ENCODE data around the gene MICOS13. TPM values are rescaled to one million over a fixed set of nuclear protein-coding genes. Genes with fewer than 3 reads are reported as not detected.
"Not testable (repeated sequence)": the region's sequence is repeated elsewhere in the genome, so short reads cannot be mapped to it uniquely, and the experiment has no call there.

MICOS13 gene
- total RNA-seq, 1 experiment from 2014 or later, result 47.0 TPM

DNA sequence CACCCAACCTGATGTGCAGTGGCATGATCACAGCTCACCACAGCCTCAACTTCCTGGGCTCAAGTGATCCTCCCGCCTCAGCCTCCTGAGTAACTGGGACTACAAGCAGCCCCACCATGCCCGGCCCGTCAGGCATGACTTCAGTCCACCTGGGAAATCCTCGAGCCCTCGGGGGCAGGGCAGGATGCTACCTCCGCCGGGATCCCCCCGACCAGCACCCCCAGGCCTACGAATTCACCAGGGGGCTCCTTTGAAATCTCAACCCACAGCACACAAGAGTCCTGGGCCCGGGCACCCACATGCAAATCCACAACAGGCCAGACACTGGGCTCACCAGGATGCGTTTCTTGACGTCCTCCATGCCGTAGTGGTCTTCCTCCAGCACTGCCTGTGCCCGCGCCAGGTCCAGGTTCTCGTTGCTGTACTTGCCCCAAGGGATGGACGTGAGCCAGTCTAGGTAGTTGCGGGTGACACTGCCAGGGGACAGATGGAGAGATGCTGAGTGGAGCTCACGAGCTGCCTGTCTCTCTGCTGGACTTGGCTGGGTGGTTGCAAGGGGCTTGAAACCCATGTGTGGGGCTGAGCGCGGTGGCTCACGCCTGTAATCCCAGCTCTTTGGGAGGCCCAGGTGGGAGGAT lies 20.3 kb upstream of the MICOS13 start:
- DNase-seq (ENCODE audit: low read depth), result no peak

DNA sequence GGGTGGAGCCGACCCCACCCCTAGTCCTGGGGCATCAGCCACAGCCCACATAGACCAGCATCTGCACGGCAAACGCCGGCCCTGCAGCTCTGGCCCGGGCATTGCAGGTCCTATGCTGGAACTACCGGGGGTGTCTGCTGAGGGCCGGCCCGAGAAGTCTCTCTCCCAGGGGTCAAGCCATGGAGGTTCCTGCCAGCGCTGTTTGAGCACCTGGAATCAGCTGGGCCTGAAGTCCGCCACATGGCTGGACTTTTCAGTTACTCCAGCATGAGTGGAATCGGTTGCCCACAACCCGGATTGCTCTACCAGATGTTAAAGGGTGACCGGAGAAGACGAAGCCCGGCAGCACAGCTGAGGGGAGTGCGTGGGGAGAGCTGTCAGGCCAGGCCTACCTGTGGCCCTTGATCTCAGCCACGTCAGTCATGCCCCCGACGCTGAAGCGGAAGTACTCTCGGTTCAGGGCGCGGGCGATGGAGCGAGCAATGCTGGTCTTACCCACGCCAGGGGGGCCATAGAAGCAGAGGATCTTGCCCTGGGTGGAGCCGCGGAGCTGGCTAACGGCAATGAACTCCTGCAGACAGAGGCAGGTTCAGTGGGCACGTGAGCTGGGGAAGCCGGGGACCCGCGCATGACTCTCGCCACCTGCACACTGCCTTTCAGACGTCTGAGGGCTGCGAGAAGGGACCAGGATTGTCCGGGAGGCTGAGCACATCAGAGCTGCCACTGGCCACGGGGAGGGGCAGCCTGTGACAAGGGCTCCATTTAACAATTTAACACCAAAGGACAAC lies 18.5 kb upstream of the MICOS13 start:
- no peak for DNase-seq (ENCODE audit: low read depth)

DNA sequence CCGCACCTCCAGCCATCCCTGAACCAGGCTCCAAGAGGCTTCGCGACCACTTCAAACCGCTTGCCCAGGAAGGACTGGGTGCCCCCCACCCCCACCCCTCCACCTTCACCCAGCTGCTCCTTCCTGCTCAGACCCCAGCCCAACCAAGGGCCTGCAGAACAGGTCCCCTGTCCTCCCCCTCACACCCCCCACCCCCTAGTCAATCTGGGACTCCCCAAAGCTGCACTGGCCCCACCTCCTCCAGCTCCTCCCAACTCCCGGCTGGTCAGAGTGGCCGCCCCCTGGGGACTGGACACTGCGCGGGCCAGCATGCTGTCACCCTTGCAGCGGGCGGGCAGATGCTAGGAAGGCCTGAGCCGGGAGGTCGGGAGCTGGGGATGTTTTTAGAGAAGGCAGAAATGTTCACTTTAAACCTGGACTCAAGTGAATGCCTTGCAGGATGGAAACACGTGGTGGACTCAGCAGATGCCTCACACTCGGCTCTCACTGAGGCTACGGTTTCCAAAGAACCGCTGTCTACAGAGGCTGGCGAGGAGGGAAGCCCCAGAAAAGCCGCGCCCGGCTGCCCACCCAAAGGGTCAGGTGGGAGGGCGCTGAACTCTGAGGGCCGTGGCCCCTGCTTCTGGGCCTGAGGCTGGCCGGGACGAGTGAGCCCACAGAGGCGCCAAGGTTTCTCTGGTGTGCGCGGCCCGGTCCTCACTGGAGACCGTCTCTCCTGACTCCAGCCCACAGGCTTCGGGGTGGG lies 17.7 kb upstream of the MICOS13 start:
- no peak for DNase-seq (ENCODE audit: low read depth)

DNA sequence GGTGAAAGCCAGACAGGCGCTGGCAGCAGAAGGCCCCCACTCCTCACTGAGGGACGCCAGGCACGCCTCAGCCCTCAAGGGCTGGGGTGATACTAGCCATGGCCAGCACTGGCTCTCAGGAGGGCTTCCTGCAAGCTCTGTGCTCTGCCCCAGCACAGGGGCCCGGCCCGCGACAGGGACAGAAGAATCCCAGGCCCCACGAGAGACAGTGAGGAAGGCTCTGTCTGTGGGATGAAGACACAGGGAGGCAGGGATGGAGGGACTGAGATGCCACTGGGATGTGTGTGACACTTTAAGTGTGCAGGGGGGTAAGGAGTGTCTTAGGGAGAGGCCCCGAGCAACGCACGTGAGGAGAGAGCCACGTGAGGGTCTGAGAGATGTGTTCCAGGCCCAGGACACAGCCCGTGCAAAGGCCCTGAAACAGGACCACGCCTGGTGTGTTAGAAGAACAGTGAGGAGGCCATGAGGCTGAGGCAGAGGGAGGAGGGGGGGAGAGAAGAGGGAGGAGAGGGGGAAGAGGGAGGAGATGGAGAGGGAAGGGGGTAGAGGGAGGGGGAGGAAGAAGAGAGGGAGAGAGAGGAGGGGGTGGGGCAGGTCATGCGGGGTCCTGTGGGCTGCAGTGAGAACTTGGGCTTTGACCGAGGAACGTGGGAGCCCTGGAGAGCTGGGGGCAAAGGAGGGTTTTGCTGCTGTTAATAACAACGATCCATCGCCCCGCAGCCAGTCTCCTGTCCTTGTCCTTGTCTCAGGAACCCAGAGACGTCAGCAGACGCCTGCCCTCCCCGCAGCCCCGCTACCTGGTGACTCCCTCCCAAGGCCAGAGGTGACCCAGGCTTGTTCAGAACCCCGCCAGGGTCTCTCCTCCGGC lies 16.9 kb upstream of the MICOS13 start:
- DNase-seq (ENCODE audit: low read depth), result no peak

DNA sequence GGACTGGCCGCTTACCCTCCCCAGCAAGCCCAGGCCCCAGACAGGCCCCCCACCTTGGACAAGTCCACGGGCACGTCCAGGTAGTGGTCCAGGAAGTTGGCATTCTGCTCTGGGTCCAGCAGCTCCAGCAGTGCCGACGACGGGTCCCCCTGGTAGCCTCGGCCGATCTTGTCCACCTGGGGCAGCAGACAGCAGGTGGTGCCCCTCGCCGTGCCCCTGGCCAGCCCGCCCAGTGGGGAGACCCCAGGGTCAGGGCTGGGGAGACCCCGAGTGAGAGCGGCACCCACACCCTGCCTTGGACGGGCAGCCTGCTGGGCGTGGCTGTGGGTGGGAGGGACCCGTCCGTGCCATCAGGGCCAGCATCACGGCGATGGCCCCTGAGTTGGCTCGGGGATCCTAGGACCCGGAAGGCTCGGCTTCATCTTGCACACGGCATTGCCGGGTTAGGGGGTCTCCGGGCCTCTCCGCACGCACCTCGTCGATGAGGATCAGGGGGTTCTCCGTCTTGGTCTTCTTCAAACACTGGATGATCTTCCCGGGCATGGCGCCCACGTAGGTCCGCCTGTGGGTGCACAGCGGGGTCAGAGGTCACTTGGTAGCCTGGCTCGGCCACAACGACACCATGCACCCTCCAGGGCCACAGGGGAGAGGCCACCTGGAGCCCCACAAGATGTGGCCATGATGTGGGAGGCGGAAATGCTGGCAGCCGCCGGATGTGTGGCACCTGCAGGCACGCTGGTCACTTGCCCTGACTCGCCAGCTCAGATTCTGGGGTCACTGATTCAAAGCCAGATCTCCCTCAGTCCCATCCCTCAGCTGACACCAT lies 16.1 kb upstream of the MICOS13 start:
- no peak for DNase-seq (ENCODE audit: low read depth)

DNA sequence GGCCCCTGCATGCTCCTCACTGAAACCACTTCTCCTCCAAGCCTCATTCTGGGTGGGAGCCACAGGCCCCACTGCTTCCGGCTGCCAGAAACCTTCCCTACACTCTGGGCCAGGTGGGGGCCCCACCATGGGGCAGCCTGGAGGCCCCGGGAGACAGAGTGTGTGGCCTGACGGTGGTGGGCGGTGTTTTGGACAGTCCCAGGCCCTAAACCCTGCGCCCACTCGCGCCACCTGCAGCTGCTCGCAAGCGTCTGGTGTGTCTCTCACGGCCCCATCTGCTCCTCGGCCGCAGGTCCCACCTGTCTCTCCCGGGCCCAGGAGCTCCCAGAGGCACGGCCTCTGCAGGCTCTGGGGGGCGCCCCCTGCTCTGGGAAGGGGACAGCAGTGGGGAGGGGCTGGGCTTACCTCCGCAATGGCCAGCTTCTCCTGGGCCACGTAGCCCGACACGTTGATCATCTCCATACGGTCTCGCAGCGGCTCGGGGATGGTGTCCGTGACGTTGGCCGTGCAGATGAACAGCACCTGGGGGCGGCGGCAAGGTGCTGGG lies 15.4 kb upstream of the MICOS13 start:
- DNase-seq (ENCODE audit: low read depth), result no peak

DNA sequence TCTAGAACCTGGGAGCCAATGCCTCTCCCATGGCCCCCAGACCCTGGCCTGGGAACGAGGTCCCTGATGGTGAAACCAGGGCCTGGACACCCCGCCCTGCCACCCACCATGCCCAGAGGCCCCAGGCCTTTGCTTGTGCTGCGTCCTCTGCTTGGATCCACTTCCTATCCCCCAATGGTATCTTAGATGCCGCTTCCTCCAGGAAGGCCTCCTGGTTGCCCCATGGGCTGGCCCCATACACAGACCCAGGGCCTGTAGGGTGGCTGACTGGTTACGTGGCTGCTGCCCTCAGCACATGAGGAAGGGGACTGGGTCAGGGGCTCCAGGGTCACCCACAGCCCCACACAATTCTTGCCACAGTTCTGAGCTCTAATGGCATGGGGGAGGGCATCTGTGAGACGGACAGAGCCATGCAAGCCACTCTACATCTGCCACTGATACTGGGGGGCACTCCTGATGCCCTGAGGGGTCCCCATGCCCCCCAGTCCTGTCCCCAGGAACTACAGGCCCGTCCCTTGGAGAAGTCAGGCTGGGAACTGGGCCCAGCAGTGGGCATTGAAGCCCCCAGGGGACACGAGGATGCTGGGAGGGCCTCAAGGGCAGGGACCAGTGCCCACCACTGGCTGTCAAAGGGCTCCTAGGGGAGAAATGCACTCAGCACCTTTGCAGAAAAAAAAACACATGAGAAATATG lies 14.8 kb upstream of the MICOS13 start:
- no peak for DNase-seq (ENCODE audit: low read depth)

DNA sequence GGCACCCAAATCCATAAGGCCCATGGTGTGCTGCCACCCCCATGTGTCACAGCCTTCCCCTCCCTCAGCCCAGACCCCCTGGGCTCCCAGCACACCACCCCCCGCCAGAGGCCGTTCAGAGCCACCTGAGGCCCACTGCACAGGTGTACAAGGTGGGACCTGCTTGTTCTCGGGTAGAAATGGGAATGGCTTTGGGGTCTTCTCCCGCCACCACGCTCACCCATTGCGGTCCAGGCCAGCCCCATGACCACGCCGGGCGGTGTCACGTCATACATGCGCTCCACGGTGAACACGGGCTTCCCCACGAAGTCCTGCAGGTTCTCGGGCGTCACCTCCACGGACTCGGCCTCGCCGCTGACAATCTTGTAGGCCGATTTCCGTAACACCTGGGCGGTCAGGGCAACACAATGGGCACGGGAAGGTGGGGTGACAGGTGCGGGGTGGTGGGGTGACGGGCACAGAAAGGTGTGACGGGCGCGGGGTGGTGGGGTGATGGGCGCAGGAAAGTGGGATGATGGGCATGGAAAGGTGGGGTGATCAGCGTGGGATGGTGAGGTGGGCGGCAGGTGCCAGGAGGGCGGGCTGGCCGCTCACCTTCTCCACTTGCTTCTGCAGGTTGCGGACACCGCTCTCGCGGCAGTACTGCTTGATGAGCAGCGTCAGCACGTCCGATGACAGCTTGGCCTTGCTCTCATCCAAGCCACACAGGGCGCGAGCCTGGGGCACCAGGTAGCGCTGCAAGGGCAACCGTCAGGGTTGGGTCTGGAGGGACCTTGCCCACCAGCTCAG lies 14.0 kb upstream of the MICOS13 start:
- DNase-seq (ENCODE audit: low read depth), result no peak

DNA sequence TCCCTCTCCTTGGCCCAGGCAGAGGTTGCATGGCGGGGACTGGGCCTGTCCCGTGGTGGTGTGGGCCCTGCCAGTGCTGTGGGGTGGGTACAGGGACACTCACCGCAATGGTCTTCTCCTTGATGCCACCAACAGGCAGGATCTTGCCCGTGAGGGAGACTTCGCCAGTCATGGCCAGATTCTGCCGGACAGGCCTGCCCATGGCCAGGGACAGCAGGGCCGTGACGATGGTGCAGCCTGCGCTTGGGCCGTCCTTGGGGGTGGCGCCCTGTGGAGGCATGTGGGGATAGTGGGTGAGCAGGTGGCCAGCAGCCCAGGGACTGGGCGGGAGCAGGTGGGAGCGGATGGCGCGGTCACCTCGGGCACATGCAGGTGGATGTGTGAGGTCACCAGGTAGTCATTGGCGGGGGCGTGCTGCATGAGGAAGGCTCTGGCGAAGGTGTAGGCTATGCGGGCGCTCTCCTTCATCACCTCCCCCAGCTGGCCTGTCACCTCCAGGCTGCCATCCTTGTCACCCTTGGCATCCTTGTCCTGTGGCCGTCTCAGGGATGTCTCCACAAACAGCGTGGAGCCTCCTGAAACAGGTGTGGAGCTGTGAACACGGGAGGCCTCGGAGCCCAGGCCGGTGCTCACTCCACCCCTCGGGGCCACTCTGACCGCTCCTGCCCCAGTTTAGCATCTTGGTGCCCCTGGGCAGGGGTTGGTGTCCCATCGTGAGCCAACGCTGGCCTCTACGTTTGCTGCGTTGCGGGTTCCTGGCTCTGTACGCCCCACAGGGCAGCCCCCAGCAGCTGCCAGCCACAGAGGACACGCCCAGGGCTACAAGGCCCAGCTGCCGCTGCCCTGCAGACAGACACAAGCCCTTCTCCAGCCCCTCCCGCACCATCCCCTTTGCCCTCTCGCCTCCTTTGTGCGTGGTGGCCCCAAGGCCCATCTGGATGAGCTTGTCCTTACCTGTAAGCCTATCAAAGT lies 13.2 kb upstream of the MICOS13 start:
- DNase-seq (ENCODE audit: low read depth), result no peak

DNA sequence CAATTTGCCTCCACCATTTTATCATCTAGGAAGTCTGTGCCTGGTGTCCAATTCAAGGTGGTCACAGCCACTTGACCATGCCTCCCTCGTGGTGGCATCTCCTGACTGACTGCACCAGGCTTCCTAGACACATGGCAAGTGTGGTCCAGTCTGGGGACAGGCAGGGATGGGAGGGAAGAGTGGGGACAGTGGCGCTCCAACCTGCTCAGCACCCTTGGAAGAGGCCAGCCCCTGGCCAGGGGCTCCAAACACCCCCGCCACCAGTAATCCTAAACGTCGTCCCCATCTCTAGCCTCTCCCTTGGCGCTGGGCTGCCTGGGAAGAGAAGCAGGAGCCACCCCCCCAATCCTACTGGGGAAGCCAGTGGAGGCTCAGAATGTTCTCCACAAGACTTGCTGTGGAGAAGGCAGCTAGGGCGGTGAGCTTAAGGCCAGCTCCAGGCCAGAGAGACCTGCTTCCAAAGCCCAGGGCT lies 12.4 kb upstream of the MICOS13 start:
- no peak for DNase-seq (ENCODE audit: low read depth)

DNA sequence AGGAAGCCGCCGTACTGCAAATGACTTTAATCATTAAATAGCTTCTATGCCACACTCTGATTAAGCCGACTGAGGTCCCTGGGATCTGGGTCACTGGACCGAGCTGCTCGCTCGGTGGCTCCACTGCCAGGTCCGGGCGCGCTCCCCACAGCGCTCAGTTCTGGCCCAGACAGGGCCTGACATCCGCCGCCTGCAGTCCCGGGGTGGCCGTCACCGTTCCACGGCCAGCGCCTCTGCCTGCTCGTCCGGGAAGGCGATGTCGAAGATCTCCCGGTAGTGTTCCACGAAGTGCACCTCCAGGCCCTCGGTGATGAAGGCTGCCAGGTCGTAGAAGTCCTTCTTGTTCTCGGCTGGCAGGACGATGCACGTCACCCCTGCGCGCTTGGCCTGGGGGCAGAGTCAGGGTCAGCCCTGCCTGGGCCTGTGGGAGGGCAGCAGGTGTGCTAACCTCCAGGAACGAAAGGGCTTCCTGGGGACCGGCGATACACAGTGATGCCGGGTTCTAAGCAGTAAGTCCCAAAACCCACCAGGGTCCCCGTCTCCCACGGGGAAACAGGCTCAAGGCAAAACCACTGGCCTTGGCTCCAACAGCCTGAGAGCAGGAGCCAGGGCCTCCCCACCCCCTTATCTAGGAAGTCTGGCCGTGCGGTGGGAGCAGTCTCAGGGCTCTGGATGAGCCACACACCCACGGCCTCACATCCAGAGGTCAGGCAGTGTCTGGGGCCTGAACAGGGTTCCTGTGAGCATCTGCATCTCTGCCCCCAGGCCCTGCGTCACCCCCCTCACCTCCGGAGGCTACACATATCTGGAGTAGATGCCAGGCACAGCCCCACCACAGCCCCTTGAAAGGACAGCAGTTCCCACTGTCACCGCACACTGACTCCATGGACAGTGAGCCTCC lies 11.8 kb upstream of the MICOS13 start:
- DNase-seq (ENCODE audit: low read depth), result no peak

DNA sequence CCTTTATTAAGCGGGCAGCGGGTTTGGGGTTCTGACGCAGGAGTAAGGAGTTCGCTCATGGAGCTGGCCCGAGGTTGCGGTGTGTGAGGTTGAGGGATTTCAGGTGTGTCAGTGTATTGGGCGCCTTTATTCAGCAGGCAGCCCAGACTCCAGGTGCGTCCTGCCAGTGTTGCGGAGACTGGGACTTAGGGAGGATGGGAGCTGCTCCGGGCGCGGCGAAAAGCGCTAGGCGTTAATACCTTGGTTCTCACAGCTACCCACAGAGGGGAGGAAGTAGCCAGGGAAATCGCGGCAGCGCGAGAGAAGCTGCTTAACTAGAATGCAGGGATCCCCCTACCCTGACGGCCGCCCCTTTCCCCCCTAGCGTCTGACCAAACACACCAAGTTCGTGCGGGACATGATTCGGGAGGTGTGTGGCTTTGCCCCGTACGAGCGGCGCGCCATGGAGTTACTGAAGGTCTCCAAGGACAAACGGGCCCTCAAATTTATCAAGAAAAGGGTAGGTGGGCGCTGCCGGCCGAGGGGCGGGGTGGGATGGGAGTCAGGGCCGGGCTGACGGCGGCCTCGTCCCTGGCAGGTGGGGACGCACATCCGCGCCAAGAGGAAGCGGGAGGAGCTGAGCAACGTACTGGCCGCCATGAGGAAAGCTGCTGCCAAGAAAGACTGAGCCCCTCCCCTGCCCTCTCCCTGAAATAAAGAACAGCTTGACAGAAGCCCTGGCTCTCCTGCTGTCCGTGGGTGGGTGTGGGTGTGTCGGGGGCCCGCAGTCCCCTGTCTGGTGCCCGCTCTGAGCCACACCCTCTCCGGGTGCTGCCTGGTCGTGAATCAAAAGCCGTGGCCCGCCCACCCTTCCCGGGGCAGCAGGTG lies 10.9 kb upstream of the MICOS13 start:
- no peak for DNase-seq (ENCODE audit: low read depth)

DNA sequence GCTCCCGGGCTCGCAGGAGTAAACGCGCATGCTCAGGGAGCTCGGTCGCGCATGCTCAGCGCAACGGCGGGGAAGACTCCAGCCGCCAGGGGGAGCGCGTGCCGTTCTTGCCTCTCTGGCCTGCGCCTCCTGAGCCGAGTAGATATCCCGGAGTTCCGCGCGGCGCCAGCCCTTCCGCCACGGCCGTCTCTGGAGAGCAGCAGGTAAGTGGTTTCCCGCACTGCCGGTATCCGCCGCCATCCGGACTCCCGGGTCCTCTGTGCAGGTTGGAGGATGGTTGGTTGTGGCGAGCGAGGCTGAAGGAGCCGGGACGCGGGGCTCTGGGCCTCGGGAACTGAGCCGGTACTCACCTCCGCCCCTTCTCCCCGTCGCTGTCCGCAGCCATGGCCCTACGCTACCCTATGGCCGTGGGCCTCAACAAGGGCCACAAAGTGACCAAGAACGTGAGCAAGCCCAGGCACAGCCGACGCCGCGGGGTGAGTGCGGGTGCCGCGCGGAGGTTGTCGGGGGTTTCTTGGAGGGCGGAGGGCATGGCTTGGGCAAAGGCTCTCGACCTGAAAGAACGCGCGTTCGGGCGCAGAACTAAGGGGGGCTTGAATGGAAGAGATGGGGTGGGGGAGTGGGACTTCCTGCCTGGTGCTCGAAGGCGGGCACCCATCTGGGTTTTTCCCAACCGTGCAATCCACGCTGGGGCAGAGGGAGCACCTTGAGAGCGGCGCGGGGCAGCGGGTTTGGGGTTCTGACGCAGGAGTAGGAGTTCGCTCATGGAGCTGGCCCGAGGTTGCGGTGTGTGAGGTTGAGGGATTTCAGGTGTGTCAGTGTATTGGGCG lies 10.0 kb upstream of the MICOS13 start, which contains the start of gene RPL36:
Gene RPL36, plus strand, starts transcription at position 171 of the 830 bp plus-strand sequence. Its CDS starts 213 bp downstream, at position 384.
- peak; percentile 95 for DNase-seq (ENCODE audit: low read depth)

DNA sequence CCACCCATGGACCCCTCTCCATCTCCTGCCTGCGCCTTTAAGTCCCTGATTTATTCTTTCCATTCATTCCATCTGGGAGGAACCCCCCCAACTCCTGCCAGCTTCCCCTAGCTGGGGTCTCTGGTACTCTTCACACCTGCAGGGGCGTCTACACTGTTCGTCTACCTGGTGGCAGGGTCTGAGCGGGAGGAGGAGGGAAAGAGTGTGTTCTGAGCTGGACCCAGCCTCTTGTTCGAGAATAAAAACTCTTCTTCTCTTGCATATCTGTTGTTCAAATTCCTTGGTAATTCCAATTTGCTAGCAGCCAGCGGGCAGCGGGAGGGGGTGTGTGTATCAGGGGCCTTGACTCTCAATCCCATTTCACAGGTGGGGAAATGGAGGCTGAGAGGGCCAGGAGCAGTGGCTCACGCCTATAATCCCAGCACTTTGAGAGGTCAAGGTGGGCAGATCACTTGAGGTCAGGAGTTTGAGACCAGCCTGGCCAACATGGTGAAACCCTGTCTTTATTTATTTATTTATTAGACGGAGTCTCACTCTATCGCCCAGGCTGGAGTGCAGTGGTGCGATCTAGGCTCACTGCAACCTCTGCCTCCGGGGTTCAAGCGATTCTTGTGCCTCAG lies 8.1 kb upstream of the MICOS13 start:
- not testable (repeated sequence) for DNase-seq (ENCODE audit: low read depth)

All from M059J (cell line).